GM13977 (cell line): Measurements from ENCODE around the gene COX20.
"Not testable (repeated sequence)": the region's sequence is repeated elsewhere in the genome, so short reads cannot be mapped to it uniquely, and the experiment has no call there.

Source experiments
- DNase-seq: peaks from one replicate; pipeline ENCODE4 v3.0.0; 2012; ENCODE audit warnings: low spot score
- CTCF ChIP-seq: IDR thresholded peaks from 2 replicates; pipeline ENCODE4 v1.5.1; 2012; ENCODE audit warnings: mild to moderate bottlenecking, control low read depth; ENCODE audit not compliant: insufficient read depth; ENCODE audit errors: extremely low read depth, missing control alignments
- in situ Hi-C: fragments of 300-500 bp; cut with MboI; formaldehyde crosslinking; loops from one replicate; pipeline ENCODE4 v1.12.0; 2022; ENCODE audit warnings: low sequenced_read_pairs, low pct_unique_long_range_greater_than_20kb, mixed read lengths, inconsistent platforms; ENCODE audit not compliant: unreplicated experiment

COX20 gene

GRCh38 chr1:244794071-244794470 lies 41.4 kb upstream of the COX20 start:
- TF ChIP-seq CTCF, result no peak
- in situ Hi-C loops, result no loop called here
- DNase-seq, result no peak

- DNase-seq, in situ Hi-C loops: not testable (repeated sequence)
These were observed 40.9 kb upstream of the COX20 start for GRCh38 chr1:244794516-244794915.

GRCh38 chr1:244796719-244797406 lies 38.6 kb upstream of the COX20 start:
- in situ Hi-C loops, result no loop called here

GRCh38 chr1:244800821-244801220 lies 34.6 kb upstream of the COX20 start:
- in situ Hi-C loops, result loop anchor here (10.0 kb wide), 1 partner anchor 244 kb away; no protein-coding TSS in a partner anchor
- TF ChIP-seq CTCF, result no peak

More at GRCh38 chr1:244796719-244797406, 38.6 kb upstream of the COX20 start:
- TF ChIP-seq CTCF, result peak; percentile 84
- peak; percentile 59 for DNase-seq

GRCh38 chr1:244801246-244801645 lies 34.2 kb upstream of the COX20 start:
- DNase-seq, result peak; percentile 74
- peak; percentile 66 for TF ChIP-seq CTCF
- in situ Hi-C loops, result loop anchor here (10.0 kb wide), 1 partner anchor 244 kb away; no protein-coding TSS in a partner anchor

More at GRCh38 chr1:244800821-244801220, 34.6 kb upstream of the COX20 start:
- DNase-seq, result no peak

GRCh38 chr1:244802041-244802440 lies 33.4 kb upstream of the COX20 start:
- in situ Hi-C loops, result loop anchor here (10.0 kb wide), 1 partner anchor 243 kb away; no protein-coding TSS in a partner anchor
- no peak for DNase-seq
- TF ChIP-seq CTCF, result no peak

- in situ Hi-C loops, result loop anchor here (10.0 kb wide), 1 partner anchor 242 kb away; no protein-coding TSS in a partner anchor
- TF ChIP-seq CTCF, result no peak
These were observed 32.8 kb upstream of the COX20 start for GRCh38 chr1:244802556-244803239.

More at GRCh38 chr1:244802556-244803239, 32.8 kb upstream of the COX20 start:
- no peak for DNase-seq
